ENCODE data around the gene LYSMD2.

Gene LYSMD2

DNA sequence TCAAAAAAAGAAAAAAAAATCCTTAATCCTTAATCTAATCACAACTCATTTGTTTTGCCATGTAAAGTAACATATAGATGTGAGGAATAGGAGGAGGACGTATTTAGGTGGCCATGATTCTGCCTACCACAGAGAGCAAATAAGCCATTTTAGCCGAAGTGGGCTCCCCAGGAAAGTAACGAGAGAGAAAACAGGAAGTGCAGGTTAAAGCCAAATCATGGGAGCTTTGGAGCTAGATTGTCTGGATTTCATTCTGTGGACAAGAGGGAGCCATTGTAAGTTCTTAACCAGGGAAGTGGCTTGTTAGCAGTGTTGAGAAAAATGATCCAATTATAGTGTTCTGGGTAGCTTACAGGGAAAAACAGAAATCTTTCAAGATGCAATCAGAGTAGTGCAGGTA is 23.4 kb upstream of the LYSMD2 start:
- no peak for TF ChIP-seq ZFX (IDR thresholded peaks at IDR 0.05; ENCODE audit: borderline replicate concordance)
- TF ChIP-seq, protein P1, sequence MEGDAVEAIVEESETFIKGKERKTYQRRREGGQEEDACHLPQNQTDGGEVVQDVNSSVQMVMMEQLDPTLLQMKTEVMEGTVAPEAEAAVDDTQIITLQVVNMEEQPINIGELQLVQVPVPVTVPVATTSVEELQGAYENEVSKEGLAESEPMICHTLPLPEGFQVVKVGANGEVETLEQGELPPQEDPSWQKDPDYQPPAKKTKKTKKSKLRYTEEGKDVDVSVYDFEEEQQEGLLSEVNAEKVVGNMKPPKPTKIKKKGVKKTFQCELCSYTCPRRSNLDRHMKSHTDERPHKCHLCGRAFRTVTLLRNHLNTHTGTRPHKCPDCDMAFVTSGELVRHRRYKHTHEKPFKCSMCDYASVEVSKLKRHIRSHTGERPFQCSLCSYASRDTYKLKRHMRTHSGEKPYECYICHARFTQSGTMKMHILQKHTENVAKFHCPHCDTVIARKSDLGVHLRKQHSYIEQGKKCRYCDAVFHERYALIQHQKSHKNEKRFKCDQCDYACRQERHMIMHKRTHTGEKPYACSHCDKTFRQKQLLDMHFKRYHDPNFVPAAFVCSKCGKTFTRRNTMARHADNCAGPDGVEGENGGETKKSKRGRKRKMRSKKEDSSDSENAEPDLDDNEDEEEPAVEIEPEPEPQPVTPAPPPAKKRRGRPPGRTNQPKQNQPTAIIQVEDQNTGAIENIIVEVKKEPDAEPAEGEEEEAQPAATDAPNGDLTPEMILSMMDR (IDR thresholded peaks at IDR 0.05), result no peak
- H3K27ac ChIP-seq, result no peak overlapping the region

DNA sequence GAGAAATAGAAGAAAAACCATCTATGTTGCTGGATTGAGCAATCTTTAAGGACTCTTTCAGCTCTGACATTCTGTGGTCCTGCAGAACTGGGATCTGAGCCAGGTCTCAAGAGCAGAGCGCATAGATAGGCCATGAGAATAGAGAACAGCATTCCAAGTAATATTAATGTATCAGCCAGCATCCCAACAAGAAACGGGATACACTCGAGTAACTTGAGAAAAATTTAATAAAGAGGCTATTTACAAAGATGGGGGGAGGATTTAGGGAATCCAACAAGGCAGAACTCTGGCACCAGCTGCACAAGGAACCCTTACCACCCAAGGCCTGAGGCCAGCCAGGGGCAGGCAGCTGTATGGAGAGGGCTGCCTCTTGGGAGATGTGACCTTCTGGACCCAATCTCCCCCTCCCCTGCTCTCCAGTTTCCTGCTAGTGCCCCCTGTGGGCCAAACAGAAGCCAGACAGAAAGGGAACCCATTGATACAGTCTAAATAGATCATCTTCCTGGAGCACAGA is 22.2 kb upstream of the LYSMD2 start:
- TF ChIP-seq ZFX (IDR thresholded peaks at IDR 0.05; ENCODE audit: borderline replicate concordance), result no peak
- TF ChIP-seq, protein P1 (IDR thresholded peaks at IDR 0.05), result peak; percentile 20; the same call in 1 of the 2 replicates
- H3K27ac ChIP-seq, result no peak overlapping the region

DNA sequence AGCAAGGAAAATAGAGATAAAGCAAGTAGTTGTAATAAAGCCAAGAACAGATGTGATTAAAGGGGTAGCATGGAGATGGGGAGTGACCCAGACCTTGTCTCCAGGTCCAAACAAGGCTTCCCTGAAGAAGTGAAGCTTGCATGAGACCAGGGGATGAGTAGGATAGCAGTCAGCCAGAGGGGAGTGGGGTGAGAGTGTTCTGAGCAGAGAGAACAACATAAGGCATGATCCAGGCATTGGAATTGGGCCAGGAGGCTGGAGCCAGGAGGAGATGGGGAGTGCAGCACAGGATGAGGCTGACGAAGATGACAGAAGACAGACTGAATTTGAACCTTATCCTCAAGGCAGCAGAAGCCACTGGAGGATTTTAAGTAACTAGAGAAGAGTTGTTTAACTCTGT is 21.2 kb upstream of the LYSMD2 start:
- TF ChIP-seq ZFX (IDR thresholded peaks at IDR 0.05; ENCODE audit: borderline replicate concordance), result no peak
- TF ChIP-seq, protein P1 (IDR thresholded peaks at IDR 0.05), result no peak

DNA sequence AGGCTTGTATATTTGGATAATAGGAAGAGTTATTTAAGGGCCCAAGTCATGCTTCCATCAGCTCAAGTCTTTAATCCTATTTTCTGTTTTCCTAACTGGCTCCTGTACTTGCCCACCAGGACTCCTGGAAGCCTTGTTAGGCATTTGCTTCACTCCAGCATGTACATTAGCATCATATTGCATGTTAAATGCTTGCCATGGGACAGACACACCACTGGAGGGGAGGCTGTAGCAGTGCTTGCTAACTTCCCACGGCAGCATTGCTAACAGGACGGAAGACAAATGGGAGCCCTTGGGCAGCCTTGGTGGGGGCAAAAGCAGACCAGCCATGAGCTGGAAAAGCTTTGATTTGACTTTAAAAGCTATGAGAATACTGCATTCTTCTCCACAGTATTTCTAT is 20.0 kb upstream of the LYSMD2 start:
- no peak for TF ChIP-seq ZFX (IDR thresholded peaks at IDR 0.05; ENCODE audit: borderline replicate concordance)
- TF ChIP-seq, protein P1 (IDR thresholded peaks at IDR 0.05), result no peak
- H3K27ac ChIP-seq, result no peak overlapping the region

More for the DNA sequence above, 21.2 kb upstream of the LYSMD2 start:
- no peak overlapping the region for H3K27ac ChIP-seq

DNA sequence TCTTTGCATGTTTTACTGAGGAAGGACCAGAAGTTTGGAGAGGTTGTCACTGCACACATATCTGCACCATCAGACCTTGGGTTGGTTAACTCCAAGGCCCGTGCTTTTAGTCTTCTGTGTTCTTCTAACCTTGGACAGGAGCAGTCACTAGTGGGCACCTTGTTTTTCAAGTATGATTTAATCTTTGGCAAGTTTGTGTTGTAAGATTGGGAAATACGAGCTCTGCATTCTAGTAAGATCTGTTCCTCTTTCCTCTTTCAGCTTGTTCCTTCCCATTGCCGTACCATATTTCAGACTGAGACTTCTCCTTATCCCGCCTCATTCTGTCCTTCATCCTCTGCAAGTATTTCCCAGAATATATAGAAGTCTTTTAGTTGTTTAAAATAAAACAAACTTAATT is 19.0 kb upstream of the LYSMD2 start:
- H3K27ac ChIP-seq, result no peak overlapping the region
- TF ChIP-seq, protein P1 (IDR thresholded peaks at IDR 0.05), result no peak
- no peak for TF ChIP-seq ZFX (IDR thresholded peaks at IDR 0.05; ENCODE audit: borderline replicate concordance)

DNA sequence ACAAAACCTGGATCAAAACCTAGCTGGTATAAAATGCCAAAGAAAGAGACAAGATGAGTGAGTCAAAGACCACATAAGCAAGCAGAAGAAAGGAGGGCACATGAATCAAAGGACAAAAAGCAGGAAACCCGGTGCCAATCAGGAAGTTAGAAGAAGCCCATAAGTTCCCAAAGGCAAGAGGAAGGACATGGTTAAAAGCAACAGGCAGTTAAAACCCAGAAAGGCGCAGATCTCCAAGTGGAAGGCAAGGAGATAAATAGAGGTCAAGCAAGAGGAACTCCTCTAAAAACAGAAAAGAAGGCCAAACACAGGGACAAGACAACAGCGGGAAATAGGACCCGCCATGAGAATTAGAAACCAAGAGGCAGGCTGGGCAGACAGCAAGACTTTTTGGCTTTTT is 18.3 kb upstream of the LYSMD2 start:
- no peak overlapping the region for H3K27ac ChIP-seq
- TF ChIP-seq, protein P1 (IDR thresholded peaks at IDR 0.05), result no peak
- no peak for TF ChIP-seq ZFX (IDR thresholded peaks at IDR 0.05; ENCODE audit: borderline replicate concordance)

DNA sequence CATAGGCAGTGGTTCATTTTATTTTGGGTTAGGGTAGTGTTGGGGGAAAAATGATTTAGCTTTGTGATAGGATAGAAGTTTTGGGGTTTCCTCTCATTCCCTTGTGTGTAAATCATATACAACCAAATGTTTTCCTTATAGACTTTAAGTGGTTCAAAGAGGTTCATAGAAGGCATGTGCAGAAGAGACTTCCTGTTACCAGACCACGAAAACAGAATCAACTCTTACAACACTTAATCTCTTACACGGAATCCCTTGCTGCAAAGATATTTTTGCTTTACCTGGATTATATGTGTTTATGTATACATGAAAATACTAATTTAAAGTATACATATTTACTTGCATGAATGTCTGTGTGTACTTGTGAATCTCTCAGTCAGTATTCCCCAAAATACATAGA is 16.8 kb upstream of the LYSMD2 start:
- TF ChIP-seq ZFX (IDR thresholded peaks at IDR 0.05; ENCODE audit: borderline replicate concordance), result no peak
- TF ChIP-seq, protein P1 (IDR thresholded peaks at IDR 0.05), result no peak
- no peak overlapping the region for H3K27ac ChIP-seq
